Stomach smooth muscle (tissue), 2 donors: Measurements from ENCODE around the gene CHST9.
"Not testable (repeated sequence)": the region's sequence is repeated elsewhere in the genome, so short reads cannot be mapped to it uniquely, and the experiment has no call there.

Experiments used
- H3K27ac ChIP-seq: one replicate; pipeline ENCODE4 v1.7.0; 2013; ENCODE audit warnings: mild to moderate bottlenecking, low read length, inconsistent platforms
- H3K27me3 ChIP-seq, 2 donors: one replicate each; pipeline ENCODE4 v1.7.0; 2013; ENCODE audit warnings: low read length in 2 of 2; ENCODE audit not compliant: insufficient read depth in 2 of 2, control insufficient read depth in 1 of 2
- H3K36me3 ChIP-seq, 2 donors: one replicate each; pipeline ENCODE4 v1.7.0; 2013; ENCODE audit warnings: low read length in 2 of 2; ENCODE audit not compliant: control insufficient read depth in 2 of 2, insufficient read depth in 2 of 2
- H3K4me1 ChIP-seq: one replicate; pipeline ENCODE4 v1.7.0; 2013; ENCODE audit warnings: low read length; ENCODE audit not compliant: control insufficient read depth, insufficient read depth
- H3K4me3 ChIP-seq, 2 donors: one replicate each; pipeline ENCODE4 v1.7.0; 2013; ENCODE audit warnings: low read length in 2 of 2
- H3K9ac ChIP-seq, 2 donors: one replicate each; pipeline ENCODE4 v1.7.0; 2013; ENCODE audit warnings: low read length in 2 of 2, mild to moderate bottlenecking in 1 of 2
- H3K9me3 ChIP-seq, 2 donors: one replicate each; pipeline ENCODE4 v1.7.0; 2013; ENCODE audit warnings: low read length in 2 of 2; ENCODE audit not compliant: control insufficient read depth in 2 of 2
- donor health status: healthy.
- donor health status: Pancreatic carcinoma.

The CHST9 gene

GRCh38 chr18:27171993-27172392, 13.1 kb downstream of the CHST9 start:
- no peak overlapping the region for H3K27ac ChIP-seq
- H3K9ac ChIP-seq = no peak overlapping the region
- H3K4me1 ChIP-seq = no peaks in the 10 kb centered on the region
- H3K27me3 ChIP-seq = no peaks in the 10 kb centered on the region
- H3K36me3 ChIP-seq = no peaks in the 10 kb centered on the region
- peaks cover 0 to 3% of the 10 kb centered on the region in 2 donors for H3K9me3 ChIP-seq
- no peak overlapping the region for H3K4me3 ChIP-seq

GRCh38 chr18:27165412-27165811, 19.7 kb downstream of the CHST9 start:
- no peaks in the 10 kb centered on the region for H3K36me3 ChIP-seq
- no peak overlapping the region for H3K4me3 ChIP-seq
- no peak overlapping the region for H3K9ac ChIP-seq
- H3K27me3 ChIP-seq = no peaks in the 10 kb centered on the region
- H3K27ac ChIP-seq = no peak overlapping the region
- H3K4me1 ChIP-seq = no peaks in the 10 kb centered on the region
- peaks cover 0 to 3% of the 10 kb centered on the region in 2 donors for H3K9me3 ChIP-seq

- Histone ChIP-seq H3K27ac (no peak overlapping the region), H3K9ac (no peak overlapping the region), H3K4me1 (no peaks in the 10 kb centered on the region), H3K27me3 (no peaks in the 10 kb centered on the region), H3K9me3 (no peaks in the 10 kb centered on the region), H3K36me3 (no peaks in the 10 kb centered on the region), H3K4me3 (no peak overlapping the region)
Observed at GRCh38 chr18:27164905-27165304, 20.2 kb downstream of the CHST9 start.

- not testable (repeated sequence) for H3K4me1 ChIP-seq, H3K27ac ChIP-seq, H3K36me3 ChIP-seq, H3K9ac ChIP-seq, H3K4me3 ChIP-seq, H3K27me3 ChIP-seq, H3K9me3 ChIP-seq
Observed at GRCh38 chr18:27163197-27163716, 21.9 kb downstream of the CHST9 start.

GRCh38 chr18:27149240-27149639, 35.9 kb downstream of the CHST9 start:
- not testable (repeated sequence) for H3K27ac ChIP-seq, H3K27me3 ChIP-seq, H3K4me3 ChIP-seq, H3K36me3 ChIP-seq, H3K4me1 ChIP-seq, H3K9ac ChIP-seq, H3K9me3 ChIP-seq

GRCh38 chr18:27144672-27145071, 40.4 kb downstream of the CHST9 start:
- Histone ChIP-seq H3K27me3 (no peaks in the 10 kb centered on the region), H3K36me3 (no peaks in the 10 kb centered on the region), H3K27ac (no peak overlapping the region), H3K9me3 (peaks cover 0 to 3% of the 10 kb centered on the region in 2 donors), H3K4me1 (no peaks in the 10 kb centered on the region), H3K4me3 (no peak overlapping the region), H3K9ac (no peak overlapping the region)

GRCh38 chr18:27143580-27144287, 41.4 kb downstream of the CHST9 start:
- Histone ChIP-seq H3K4me1 (no peaks in the 10 kb centered on the region), H3K27ac (no peak overlapping the region), H3K4me3 (no peak overlapping the region), H3K9ac (no peak overlapping the region), H3K9me3 (no peaks in the 10 kb centered on the region), H3K36me3 (no peaks in the 10 kb centered on the region), H3K27me3 (no peaks in the 10 kb centered on the region)

- Histone ChIP-seq H3K36me3 (no peaks in the 10 kb centered on the region), H3K9ac (no peak overlapping the region), H3K4me1 (no peaks in the 10 kb centered on the region), H3K27ac (no peak overlapping the region), H3K4me3 (no peak overlapping the region), H3K9me3 (no peaks in the 10 kb centered on the region), H3K27me3 (no peaks in the 10 kb centered on the region)
Observed at GRCh38 chr18:27142891-27143290, 42.2 kb downstream of the CHST9 start.

- Histone ChIP-seq H3K4me1 (no peaks in the 10 kb centered on the region), H3K27me3 (no peaks in the 10 kb centered on the region), H3K9me3 (no peaks in the 10 kb centered on the region), H3K36me3 (no peaks in the 10 kb centered on the region), H3K27ac (no peak overlapping the region), H3K4me3 (no peak overlapping the region), H3K9ac (no peak overlapping the region)
Observed at GRCh38 chr18:27141876-27142275, 43.2 kb downstream of the CHST9 start.

GRCh38 chr18:27138079-27138478, 47.0 kb downstream of the CHST9 start:
- no peak overlapping the region for H3K4me3 ChIP-seq
- no peak overlapping the region for H3K27ac ChIP-seq
- no peaks in the 10 kb centered on the region for H3K36me3 ChIP-seq
- H3K9me3 ChIP-seq = no peaks in the 10 kb centered on the region
- H3K27me3 ChIP-seq = no peaks in the 10 kb centered on the region
- H3K4me1 ChIP-seq = no peaks in the 10 kb centered on the region
- no peak overlapping the region for H3K9ac ChIP-seq

GRCh38 chr18:27136208-27136535, 48.9 kb downstream of the CHST9 start:
- no peak overlapping the region for H3K27ac ChIP-seq

More at GRCh38 chr18:27136208-27136535, 48.9 kb downstream of the CHST9 start:
- Histone ChIP-seq H3K9ac (no peak overlapping the region), H3K27me3 (peaks cover 0 to 2% of the 10 kb centered on the region in 2 donors), H3K4me1 (no peaks in the 10 kb centered on the region), H3K4me3 (no peak overlapping the region), H3K9me3 (no peaks in the 10 kb centered on the region), H3K36me3 (no peaks in the 10 kb centered on the region)
